SK-N-SH treated with all-trans-retinoic acid at 6 μM for 48 hours (cell line): ENCODE results near the gene MYB.

Experiments used
- CSRNP3 ChIP-seq: fragments of 250-450 bp; sonication (Bioruptor Pico); IDR thresholded peaks from 2 replicates; pipeline ENCODE4 v1.5.1; 2021; ENCODE audit warnings: mild to moderate bottlenecking, moderate library complexity
- ESRRG ChIP-seq: fragments of 250-450 bp; sonication (Bioruptor Pico); IDR thresholded peaks from 2 replicates; pipeline ENCODE4 v1.6.1; 2021; ENCODE audit warnings: mild to moderate bottlenecking
- PATZ1 ChIP-seq: fragments of 250-450 bp; sonication (Bioruptor Pico); IDR thresholded peaks from 2 replicates; pipeline ENCODE4 v1.8.0; 2020; ENCODE audit warnings: mild to moderate bottlenecking, moderate library complexity, borderline replicate concordance
- POU6F1 ChIP-seq: fragments of 250-450 bp; sonication (Bioruptor Pico); IDR thresholded peaks from 2 replicates; pipeline ENCODE4 v1.8.0; 2021; ENCODE audit warnings: low read depth, mild to moderate bottlenecking, moderate library complexity, borderline replicate concordance
- SNAI2 ChIP-seq: fragments of 250-450 bp; sonication (Bioruptor Pico); IDR thresholded peaks from 2 replicates; pipeline ENCODE4 v1.5.0; 2020; ENCODE audit warnings: mild to moderate bottlenecking, moderate library complexity
- TCF4 ChIP-seq: fragments of 250-450 bp; sonication (Bioruptor Pico); IDR thresholded peaks from 2 replicates; pipeline ENCODE4 v1.8.0; 2021; ENCODE audit warnings: mild to moderate bottlenecking, moderate library complexity, borderline replicate concordance
- TOX ChIP-seq: fragments of 250-450 bp; sonication (Bioruptor Pico); IDR thresholded peaks from 2 replicates; pipeline ENCODE4 v1.8.0; 2021; ENCODE audit warnings: mild to moderate bottlenecking, moderate library complexity, borderline replicate concordance
- ZC3H10 ChIP-seq: fragments of 250-450 bp; sonication (Bioruptor Pico); IDR thresholded peaks from 2 replicates; pipeline ENCODE4 v1.5.1; 2021; ENCODE audit warnings: mild to moderate bottlenecking, moderate library complexity
- ZFP3 ChIP-seq: fragments of 250-450 bp; sonication (Bioruptor Pico); IDR thresholded peaks from 2 replicates; pipeline ENCODE4 v1.5.0; 2020; ENCODE audit warnings: mild to moderate bottlenecking, moderate library complexity

GRCh38 chr6:135173989-135174484 lies 7.1 kb upstream of the MYB start:
- TF ChIP-seq PATZ1 (CRISPR knock-in tag) (peak; percentile 57; the same call in 1 of the 2 replicates), ZFP3 (CRISPR knock-in tag) (no peak), ZC3H10 (CRISPR knock-in tag) (no peak), POU6F1 (CRISPR knock-in tag) (no peak), ESRRG (CRISPR knock-in tag) (no peak), TOX (CRISPR knock-in tag) (no peak), CSRNP3 (no peak), SNAI2 (no peak), TCF4 (CRISPR knock-in tag) (no peak)
